Measurements from ENCODE around the gene CGB8.
"Not testable (repeated sequence)": the region's sequence is repeated elsewhere in the genome, so short reads cannot be mapped to it uniquely, and the experiment has no call there.

The CGB8 gene

GRCh38 chr19:49030323-49030722 is 18.6 kb downstream of the CGB8 start:
- not testable (repeated sequence) for DNase-seq (ENCODE audit: low spot score)

DNA sequence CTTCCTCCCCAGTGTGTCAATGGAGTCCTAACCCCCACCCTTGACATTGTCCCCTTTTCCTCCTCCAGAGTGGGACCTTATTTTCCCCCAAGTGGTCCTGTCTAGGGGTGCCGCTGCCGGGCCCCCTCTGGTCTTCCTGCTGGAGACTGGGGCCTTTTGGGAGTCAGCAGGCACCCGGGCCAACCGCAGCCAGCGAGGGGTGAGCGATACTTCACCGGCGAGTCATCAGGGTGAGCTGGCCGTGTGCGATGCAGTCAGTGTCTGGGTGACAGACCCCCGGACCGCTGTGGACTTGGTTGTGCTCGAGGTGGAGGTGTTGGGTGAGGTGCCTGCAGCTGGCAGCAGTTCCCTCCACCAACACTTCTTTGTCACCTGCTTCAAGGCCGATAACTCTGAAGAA is 19.2 kb downstream of the CGB8 start:
- DNase-seq (ENCODE audit: low spot score), result not testable (repeated sequence)

DNA sequence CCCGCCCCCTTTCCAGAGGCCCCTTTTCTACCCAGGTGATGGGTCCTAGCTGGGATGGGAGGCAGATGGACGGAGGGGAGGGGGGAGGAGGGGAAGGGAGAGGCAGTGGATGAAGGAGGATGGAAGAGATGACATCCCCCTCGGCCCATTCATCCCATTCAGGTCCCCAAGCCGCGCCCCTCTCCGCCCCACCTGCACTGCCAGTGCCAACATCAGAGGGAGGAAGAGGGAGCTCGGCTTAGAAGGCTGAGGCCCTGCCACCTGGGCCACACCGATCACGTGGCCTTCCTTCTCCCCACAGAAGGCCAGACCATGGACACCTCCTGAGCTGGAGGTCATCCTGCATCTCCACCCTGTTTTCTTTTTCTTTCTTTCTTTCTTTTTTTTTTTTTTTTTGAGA is 20.2 kb downstream of the CGB8 start:
- not testable (repeated sequence) for DNase-seq (ENCODE audit: low spot score)

GRCh38 chr19:49025599-49025998 is 23.3 kb downstream of the CGB8 start:
- not testable (repeated sequence) for DNase-seq (ENCODE audit: low spot score)

GRCh38 chr19:49025088-49025487 is 23.8 kb downstream of the CGB8 start:
- not testable (repeated sequence) for DNase-seq (ENCODE audit: low spot score)

- not testable (repeated sequence) for DNase-seq (ENCODE audit: low spot score)
These were observed 24.7 kb downstream of the CGB8 start, which contains the start of gene CGB3 for GRCh38 chr19:49024233-49024632. Gene CGB3, minus strand, starts transcription at chr19:49024333. Its CDS starts 362 bp downstream, at chr19:49023971.

GRCh38 chr19:49022116-49022515 is 26.8 kb downstream of the CGB8 start:
- DNase-seq (ENCODE audit: low spot score), result no peak

GRCh38 chr19:49020931-49021895 is 27.7 kb downstream of the CGB8 start:
- DNase-seq (ENCODE audit: low spot score), result no peak

GRCh38 chr19:49020342-49020741 is 28.6 kb downstream of the CGB8 start:
- no peak for DNase-seq (ENCODE audit: low spot score)

- no peak for DNase-seq (ENCODE audit: low spot score)
These were observed 29.5 kb downstream of the CGB8 start for GRCh38 chr19:49019242-49019932.

DNA sequence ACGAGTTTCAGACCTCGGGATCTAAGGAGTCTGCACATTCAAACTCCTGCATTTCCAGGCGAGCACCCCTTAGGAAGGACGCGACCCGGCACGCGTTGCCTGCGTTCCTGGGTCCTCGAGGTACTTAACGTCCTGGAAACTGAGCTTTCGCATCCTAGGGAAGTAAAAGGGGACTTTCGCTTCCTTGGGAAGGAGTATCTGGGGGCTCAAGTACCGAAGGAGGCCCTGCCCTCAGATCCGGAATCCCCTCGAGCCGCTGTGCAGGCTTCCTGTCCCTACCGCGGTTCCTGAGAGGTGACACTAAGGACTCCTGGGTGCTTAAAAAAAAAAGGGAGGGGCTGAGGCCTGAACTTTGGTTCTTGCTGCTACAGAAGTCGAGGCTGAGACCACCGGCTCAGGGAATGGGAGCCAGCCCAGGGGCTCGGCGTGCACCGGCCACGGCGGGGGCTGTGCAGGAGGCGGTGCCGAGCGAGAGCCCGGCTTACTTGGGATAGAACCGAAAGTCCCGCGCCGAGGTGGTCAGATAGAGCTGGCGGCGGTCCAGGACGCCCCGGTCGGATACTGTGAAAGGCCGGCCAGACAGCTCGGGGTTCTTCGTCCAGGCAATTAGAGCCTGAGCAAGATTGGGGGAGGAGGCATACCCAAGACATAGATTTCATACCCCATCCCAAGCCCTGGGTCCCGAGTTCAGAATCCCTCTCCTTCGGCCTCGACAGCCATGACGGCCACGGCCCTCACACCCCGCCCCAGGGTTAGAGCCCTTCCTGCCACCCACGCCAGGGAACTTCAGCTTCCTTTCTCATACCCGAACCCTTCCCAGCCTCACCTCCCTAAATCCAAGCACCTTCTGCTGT is 30.3 kb downstream of the CGB8 start:
- not testable (repeated sequence) for DNase-seq (ENCODE audit: low spot score)

DNA sequence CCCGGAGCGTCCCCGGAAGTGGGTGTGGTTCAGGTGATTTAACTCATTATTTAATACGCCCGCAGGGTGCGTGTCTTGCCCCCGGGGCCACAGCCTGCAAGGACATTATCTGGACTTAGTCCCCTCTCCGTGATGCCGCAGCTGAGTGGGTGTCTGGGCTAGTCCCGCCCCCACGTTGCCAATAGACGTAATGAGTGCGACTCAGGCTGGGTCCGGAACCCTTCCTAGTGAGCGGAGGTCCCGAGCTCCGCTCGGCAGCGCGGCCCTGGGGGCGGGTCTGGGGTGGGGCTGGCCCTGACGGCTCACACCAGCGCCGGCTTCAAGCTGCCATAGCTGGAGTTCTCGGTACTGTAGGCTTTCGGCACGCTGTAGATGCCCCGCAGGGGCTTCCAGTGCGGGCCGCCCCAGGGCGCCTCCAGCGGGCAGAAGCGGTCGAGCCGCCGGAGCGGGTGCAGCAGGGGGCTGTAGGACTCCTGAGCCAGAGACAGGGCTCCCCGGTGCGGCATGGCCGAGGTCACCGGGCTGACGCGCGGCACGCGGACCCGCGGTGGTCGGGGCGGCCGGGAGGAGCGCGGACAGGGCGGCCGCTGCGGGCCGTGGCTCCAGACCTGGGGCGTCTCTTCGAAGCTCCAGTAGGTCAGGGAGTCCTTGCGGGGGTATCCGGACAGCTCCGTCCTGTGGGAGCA is 31.1 kb downstream of the CGB8 start:
- DNase-seq (ENCODE audit: low spot score), result no peak

DNA sequence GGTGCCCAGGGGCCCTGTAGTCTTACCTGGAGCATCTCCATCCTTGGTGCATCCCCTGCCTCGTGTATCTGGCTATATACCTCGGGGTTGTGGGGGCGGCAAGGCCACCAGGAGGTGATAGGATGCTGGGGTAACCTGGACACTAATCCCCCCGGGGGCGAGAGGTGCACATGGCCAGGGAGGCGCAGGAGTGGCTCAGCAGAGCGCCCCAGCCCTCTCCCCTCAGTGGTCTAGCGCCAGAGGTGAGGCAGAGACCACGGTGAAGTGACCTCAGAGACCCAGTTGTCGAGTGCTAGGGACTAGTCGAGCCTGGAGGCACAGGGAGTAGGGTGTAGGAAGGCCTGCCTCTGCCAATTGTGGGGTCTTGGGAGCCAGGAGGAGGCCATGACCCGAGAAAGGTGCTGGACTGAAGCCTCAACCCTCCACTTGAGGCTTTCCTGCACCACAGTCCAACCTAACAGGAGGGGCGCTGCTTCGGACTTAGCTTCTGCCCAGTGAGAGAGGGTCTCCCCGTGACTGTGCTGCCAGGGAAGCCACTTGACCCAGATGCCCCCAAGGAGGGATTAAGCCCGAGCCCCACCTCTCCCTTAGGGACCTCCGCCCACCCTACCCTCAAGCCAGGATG is 31.8 kb downstream of the CGB8 start, which contains the start of gene LHB:
Gene LHB (minus strand): TSS at position 51 of the 625 bp plus-strand sequence. CDS start 10 bp downstream, at position 41.
- no peak for DNase-seq (ENCODE audit: low spot score)

- DNase-seq (ENCODE audit: low spot score), result no peak
These were observed 32.7 kb downstream of the CGB8 start for GRCh38 chr19:49016067-49016839.

GRCh38 chr19:49014870-49015255 is 34.0 kb downstream of the CGB8 start:
- DNase-seq (ENCODE audit: low spot score), result no peak

GRCh38 chr19:49014123-49014869 is 34.6 kb downstream of the CGB8 start:
- DNase-seq (ENCODE audit: low spot score), result no peak

GRCh38 chr19:49011194-49011593 is 37.7 kb downstream of the CGB8 start:
- DNase-seq (ENCODE audit: low spot score), result no peak

GRCh38 chr19:49010453-49010852 is 38.5 kb downstream of the CGB8 start:
- DNase-seq (ENCODE audit: low spot score), result no peak

GRCh38 chr19:49009828-49010227 is 39.1 kb downstream of the CGB8 start:
- no peak for DNase-seq (ENCODE audit: low spot score)
